Activated naive CD8-positive, alpha-beta T cell (primary cell): ENCODE data around the gene FHIT.

Source experiments
- H3K27ac Mint-ChIP-seq: one replicate; pipeline ENCODE4 v1.8.0; 2021; ENCODE audit warnings: mixed read lengths
- H3K27me3 Mint-ChIP-seq: one replicate; pipeline ENCODE4 v1.8.0; 2021; ENCODE audit warnings: mixed read lengths
- H3K36me3 Mint-ChIP-seq: one replicate; pipeline ENCODE4 v1.8.0; 2021; ENCODE audit warnings: mixed read lengths
- H3K4me1 Mint-ChIP-seq: one replicate; pipeline ENCODE4 v1.8.0; 2021; ENCODE audit warnings: low read depth, mixed read lengths
- H3K4me3 Mint-ChIP-seq: one replicate; pipeline ENCODE4 v1.8.0; 2021; ENCODE audit warnings: mild to moderate bottlenecking, mixed read lengths
- H3K9me3 Mint-ChIP-seq: one replicate; pipeline ENCODE4 v1.8.0; 2021; ENCODE audit warnings: low read depth, mixed read lengths

Gene FHIT

GRCh38 chr3:59759298-59760031 is 1491.8 kb downstream of the FHIT start:
- Mint-ChIP-seq H3K27ac (no peak overlapping the region), H3K4me1 (peaks cover 42% of the 10 kb centered on the region), H3K36me3 (peaks cover 2% of the 10 kb centered on the region), H3K27me3 (peaks cover 2% of the 10 kb centered on the region), H3K9me3 (no peaks in the 10 kb centered on the region), H3K4me3 (no peak overlapping the region)

- Mint-ChIP-seq H3K36me3 (peaks cover 2% of the 10 kb centered on the region), H3K9me3 (no peaks in the 10 kb centered on the region), H3K4me1 (peaks cover 47% of the 10 kb centered on the region), H3K4me3 (no peak overlapping the region), H3K27me3 (peaks cover 2% of the 10 kb centered on the region), H3K27ac (peak overlapping the region; percentile 42)
Measured at GRCh38 chr3:59758672-59759071, 1492.6 kb downstream of the FHIT start.

- no peak overlapping the region for H3K27ac Mint-ChIP-seq
Measured at GRCh38 chr3:59756934-59757333, 1494.3 kb downstream of the FHIT start.

GRCh38 chr3:59754456-59755129 is 1496.7 kb downstream of the FHIT start:
- Mint-ChIP-seq H3K27me3 (peaks cover 2% of the 10 kb centered on the region), H3K27ac (no peak overlapping the region), H3K9me3 (no peaks in the 10 kb centered on the region), H3K4me1 (peaks cover 44% of the 10 kb centered on the region), H3K36me3 (peaks cover 5% of the 10 kb centered on the region), H3K4me3 (no peak overlapping the region)

More at GRCh38 chr3:59756934-59757333, 1494.3 kb downstream of the FHIT start:
- Mint-ChIP-seq H3K36me3 (peaks cover 5% of the 10 kb centered on the region), H3K9me3 (no peaks in the 10 kb centered on the region), H3K27me3 (peaks cover 2% of the 10 kb centered on the region), H3K4me1 (peaks cover 59% of the 10 kb centered on the region), H3K4me3 (no peak overlapping the region)

- Mint-ChIP-seq H3K36me3 (peaks cover 11% of the 10 kb centered on the region), H3K27ac (no peak overlapping the region), H3K9me3 (no peaks in the 10 kb centered on the region), H3K27me3 (peaks cover 2% of the 10 kb centered on the region), H3K4me3 (no peak overlapping the region), H3K4me1 (peaks cover 41% of the 10 kb centered on the region)
Measured at GRCh38 chr3:59753808-59754450, 1497.3 kb downstream of the FHIT start.

GRCh38 chr3:59752925-59753324 is 1498.3 kb downstream of the FHIT start:
- Mint-ChIP-seq H3K4me1 (peaks cover 38% of the 10 kb centered on the region), H3K27me3 (peaks cover 2% of the 10 kb centered on the region), H3K36me3 (peaks cover 17% of the 10 kb centered on the region), H3K4me3 (no peak overlapping the region), H3K9me3 (no peaks in the 10 kb centered on the region), H3K27ac (no peak overlapping the region)

- Mint-ChIP-seq H3K4me3 (no peak overlapping the region), H3K9me3 (peaks cover 3% of the 10 kb centered on the region), H3K4me1 (peaks cover 31% of the 10 kb centered on the region), H3K27me3 (no peaks in the 10 kb centered on the region), H3K27ac (no peak overlapping the region), H3K36me3 (peaks cover 30% of the 10 kb centered on the region)
Measured at GRCh38 chr3:59751606-59752005, 1499.6 kb downstream of the FHIT start.

GRCh38 chr3:59750391-59750790 is 1500.9 kb downstream of the FHIT start:
- Mint-ChIP-seq H3K9me3 (peaks cover 3% of the 10 kb centered on the region), H3K27me3 (no peaks in the 10 kb centered on the region), H3K27ac (no peak overlapping the region), H3K4me1 (peaks cover 28% of the 10 kb centered on the region), H3K36me3 (peaks cover 38% of the 10 kb centered on the region), H3K4me3 (no peak overlapping the region)

GRCh38 chr3:59749291-59749690 is 1502.0 kb downstream of the FHIT start:
- peaks cover 18% of the 10 kb centered on the region for H3K4me1 Mint-ChIP-seq
- no peak overlapping the region for H3K27ac Mint-ChIP-seq
- peaks cover 3% of the 10 kb centered on the region for H3K9me3 Mint-ChIP-seq
- H3K36me3 Mint-ChIP-seq: peaks cover 38% of the 10 kb centered on the region
- no peak overlapping the region for H3K4me3 Mint-ChIP-seq
- no peaks in the 10 kb centered on the region for H3K27me3 Mint-ChIP-seq

- H3K27ac Mint-ChIP-seq: no peak overlapping the region
- no peaks in the 10 kb centered on the region for H3K4me1 Mint-ChIP-seq
- no peak overlapping the region for H3K4me3 Mint-ChIP-seq
- H3K9me3 Mint-ChIP-seq: peaks cover 3% of the 10 kb centered on the region
- no peaks in the 10 kb centered on the region for H3K27me3 Mint-ChIP-seq
- peaks cover 35% of the 10 kb centered on the region for H3K36me3 Mint-ChIP-seq
Measured at GRCh38 chr3:59746585-59746984, 1504.7 kb downstream of the FHIT start.

- Mint-ChIP-seq H3K9me3 (no peaks in the 10 kb centered on the region), H3K4me3 (no peak overlapping the region), H3K27ac (no peak overlapping the region), H3K36me3 (no peaks in the 10 kb centered on the region), H3K4me1 (peaks cover 18% of the 10 kb centered on the region), H3K27me3 (no peaks in the 10 kb centered on the region)
Measured at GRCh38 chr3:59737241-59737640, 1514.0 kb downstream of the FHIT start.

- Mint-ChIP-seq H3K4me3 (no peak overlapping the region), H3K36me3 (peaks cover 2% of the 10 kb centered on the region), H3K4me1 (peaks cover 31% of the 10 kb centered on the region), H3K27me3 (no peaks in the 10 kb centered on the region), H3K9me3 (no peaks in the 10 kb centered on the region), H3K27ac (no peak overlapping the region)
Measured at GRCh38 chr3:59734061-59734460, 1517.2 kb downstream of the FHIT start.

GRCh38 chr3:59733041-59733809 is 1518.0 kb downstream of the FHIT start:
- Mint-ChIP-seq H3K4me1 (peaks cover 31% of the 10 kb centered on the region), H3K27me3 (no peaks in the 10 kb centered on the region), H3K27ac (no peak overlapping the region), H3K36me3 (peaks cover 2% of the 10 kb centered on the region), H3K9me3 (no peaks in the 10 kb centered on the region), H3K4me3 (no peak overlapping the region)

- Mint-ChIP-seq H3K27ac (no peak overlapping the region), H3K4me1 (peaks cover 39% of the 10 kb centered on the region), H3K36me3 (peaks cover 2% of the 10 kb centered on the region), H3K4me3 (peak overlapping the region; percentile 17), H3K9me3 (no peaks in the 10 kb centered on the region), H3K27me3 (no peaks in the 10 kb centered on the region)
Measured at GRCh38 chr3:59731943-59732342, 1519.3 kb downstream of the FHIT start.

- Mint-ChIP-seq H3K27me3 (no peaks in the 10 kb centered on the region), H3K4me3 (no peak overlapping the region), H3K9me3 (no peaks in the 10 kb centered on the region), H3K36me3 (peaks cover 2% of the 10 kb centered on the region), H3K27ac (no peak overlapping the region), H3K4me1 (peaks cover 52% of the 10 kb centered on the region)
Measured at GRCh38 chr3:59730591-59730990, 1520.7 kb downstream of the FHIT start.
